ENCODE measurements around the gene MACC1. TPM values are rescaled to one million over a fixed set of nuclear protein-coding genes. Genes with fewer than 3 reads are reported as not detected.
"Not testable (repeated sequence)": the region's sequence is repeated elsewhere in the genome, so short reads cannot be mapped to it uniquely, and the experiment has no call there.

Gene MACC1
- total RNA-seq, 1 experiment from 2014 or later, result 0.21 TPM

GRCh38 chr7:20153567-20153966, 63.6 kb downstream of the MACC1 start:
- no peaks in the 10 kb centered on the region; the same call in 1 of the 2 replicates for H3K27me3 ChIP-seq (ENCODE audit: control insufficient read depth, insufficient read depth, low read length)
- H3K36me3 ChIP-seq (replicated peaks; ENCODE audit: control insufficient read depth, insufficient read depth, low read length), result no peaks in the 10 kb centered on the region
- no peak overlapping the region for H3K4me3 ChIP-seq (ENCODE audit: insufficient read depth, low read depth, low read length)
- DNase-seq, result no peak

GRCh38 chr7:20152511-20152910, 64.7 kb downstream of the MACC1 start:
- no peak for DNase-seq
- no peaks in the 10 kb centered on the region for H3K36me3 ChIP-seq (replicated peaks; ENCODE audit: control insufficient read depth, insufficient read depth, low read length)
- H3K4me3 ChIP-seq (ENCODE audit: insufficient read depth, low read depth, low read length), result no peak overlapping the region
- no peaks in the 10 kb centered on the region; the same call in 1 of the 2 replicates for H3K27me3 ChIP-seq (ENCODE audit: control insufficient read depth, insufficient read depth, low read length)

- Histone ChIP-seq H3K4me3 (ENCODE audit: insufficient read depth, low read depth, low read length) (no peak overlapping the region), H3K27me3 (ENCODE audit: control insufficient read depth, insufficient read depth, low read length) (no peaks in the 10 kb centered on the region; the same call in 1 of the 2 replicates), H3K36me3 (replicated peaks; ENCODE audit: control insufficient read depth, insufficient read depth, low read length) (no peaks in the 10 kb centered on the region)
- DNase-seq, result no peak
Observed at GRCh38 chr7:20151708-20152456, 65.3 kb downstream of the MACC1 start.

- no peak overlapping the region for H3K4me3 ChIP-seq (ENCODE audit: insufficient read depth, low read depth, low read length)
- H3K27me3 ChIP-seq (ENCODE audit: control insufficient read depth, insufficient read depth, low read length), result no peaks in the 10 kb centered on the region
- no peaks in the 10 kb centered on the region for H3K36me3 ChIP-seq (replicated peaks; ENCODE audit: control insufficient read depth, insufficient read depth, low read length)
- no peak for DNase-seq
Observed at GRCh38 chr7:20146451-20146850, 70.7 kb downstream of the MACC1 start.

- DNase-seq, result no peak
- Histone ChIP-seq H3K36me3 (replicated peaks; ENCODE audit: control insufficient read depth, insufficient read depth, low read length) (no peaks in the 10 kb centered on the region), H3K27me3 (ENCODE audit: control insufficient read depth, insufficient read depth, low read length) (no peaks in the 10 kb centered on the region), H3K4me3 (ENCODE audit: insufficient read depth, low read depth, low read length) (no peak overlapping the region)
Observed at GRCh38 chr7:20144801-20145200, 72.4 kb downstream of the MACC1 start.

- no peak for DNase-seq
- no peaks in the 10 kb centered on the region for H3K27me3 ChIP-seq (ENCODE audit: control insufficient read depth, insufficient read depth, low read length)
- no peak overlapping the region for H3K4me3 ChIP-seq (ENCODE audit: insufficient read depth, low read depth, low read length)
- H3K36me3 ChIP-seq (replicated peaks; ENCODE audit: control insufficient read depth, insufficient read depth, low read length), result no peaks in the 10 kb centered on the region
Observed at GRCh38 chr7:20141666-20142065, 75.5 kb downstream of the MACC1 start.

GRCh38 chr7:20141002-20141345, 76.2 kb downstream of the MACC1 start:
- Histone ChIP-seq H3K4me3 (ENCODE audit: insufficient read depth, low read depth, low read length) (no peak overlapping the region), H3K36me3 (replicated peaks; ENCODE audit: control insufficient read depth, insufficient read depth, low read length) (no peaks in the 10 kb centered on the region), H3K27me3 (ENCODE audit: control insufficient read depth, insufficient read depth, low read length) (no peaks in the 10 kb centered on the region)
- DNase-seq, result no peak

GRCh38 chr7:20140291-20141001, 76.7 kb downstream of the MACC1 start:
- Histone ChIP-seq H3K27me3 (ENCODE audit: control insufficient read depth, insufficient read depth, low read length) (no peaks in the 10 kb centered on the region), H3K36me3 (replicated peaks; ENCODE audit: control insufficient read depth, insufficient read depth, low read length) (no peaks in the 10 kb centered on the region), H3K4me3 (ENCODE audit: insufficient read depth, low read depth, low read length) (no peak overlapping the region)
- DNase-seq, result no peak

- H3K27me3 ChIP-seq (ENCODE audit: control insufficient read depth, insufficient read depth, low read length), result no peaks in the 10 kb centered on the region
- H3K36me3 ChIP-seq (replicated peaks; ENCODE audit: control insufficient read depth, insufficient read depth, low read length), result no peaks in the 10 kb centered on the region
- no peak for DNase-seq
- H3K4me3 ChIP-seq (ENCODE audit: insufficient read depth, low read depth, low read length), result no peak overlapping the region
Observed at GRCh38 chr7:20136647-20137046, 80.5 kb downstream of the MACC1 start.

- H3K27me3 ChIP-seq (ENCODE audit: control insufficient read depth, insufficient read depth, low read length), result no peaks in the 10 kb centered on the region
- no peaks in the 10 kb centered on the region for H3K36me3 ChIP-seq (replicated peaks; ENCODE audit: control insufficient read depth, insufficient read depth, low read length)
- DNase-seq, result no peak
- H3K4me3 ChIP-seq (ENCODE audit: insufficient read depth, low read depth, low read length), result no peak overlapping the region
Observed at GRCh38 chr7:20133803-20134202, 83.4 kb downstream of the MACC1 start.

- Histone ChIP-seq H3K4me3 (ENCODE audit: insufficient read depth, low read depth, low read length) (no peak overlapping the region), H3K36me3 (replicated peaks; ENCODE audit: control insufficient read depth, insufficient read depth, low read length) (no peaks in the 10 kb centered on the region), H3K27me3 (ENCODE audit: control insufficient read depth, insufficient read depth, low read length) (no peaks in the 10 kb centered on the region)
- no peak for DNase-seq
Observed at GRCh38 chr7:20132585-20132984, 84.6 kb downstream of the MACC1 start.

- Histone ChIP-seq H3K36me3 (replicated peaks; ENCODE audit: control insufficient read depth, insufficient read depth, low read length) (no peaks in the 10 kb centered on the region), H3K4me3 (ENCODE audit: insufficient read depth, low read depth, low read length) (no peak overlapping the region)
- no peak for DNase-seq
Observed at GRCh38 chr7:20131776-20132175, 85.4 kb downstream of the MACC1 start.

GRCh38 chr7:20129920-20130319, 87.3 kb downstream of the MACC1 start:
- H3K36me3 ChIP-seq (replicated peaks; ENCODE audit: control insufficient read depth, insufficient read depth, low read length), result no peaks in the 10 kb centered on the region
- no peak overlapping the region for H3K4me3 ChIP-seq (ENCODE audit: insufficient read depth, low read depth, low read length)
- no peak for DNase-seq
- no peaks in the 10 kb centered on the region for H3K27me3 ChIP-seq (ENCODE audit: control insufficient read depth, insufficient read depth, low read length)

More at GRCh38 chr7:20131776-20132175, 85.4 kb downstream of the MACC1 start:
- H3K27me3 ChIP-seq (ENCODE audit: control insufficient read depth, insufficient read depth, low read length), result no peaks in the 10 kb centered on the region

- Histone ChIP-seq H3K4me3 (ENCODE audit: insufficient read depth, low read depth, low read length) (no peak overlapping the region), H3K36me3 (replicated peaks; ENCODE audit: control insufficient read depth, insufficient read depth, low read length) (peaks cover under 1% of the 10 kb centered on the region; the same call in 1 of the 2 replicates), H3K27me3 (ENCODE audit: control insufficient read depth, insufficient read depth, low read length) (no peaks in the 10 kb centered on the region)
- no peak for DNase-seq
Observed at GRCh38 chr7:20128001-20128400, 89.2 kb downstream of the MACC1 start.

GRCh38 chr7:20126060-20126459, 91.1 kb downstream of the MACC1 start:
- not testable (repeated sequence) for H3K4me3 ChIP-seq (ENCODE audit: insufficient read depth, low read depth, low read length); H3K27me3 ChIP-seq (ENCODE audit: control insufficient read depth, insufficient read depth, low read length); DNase-seq; H3K36me3 ChIP-seq (replicated peaks; ENCODE audit: control insufficient read depth, insufficient read depth, low read length)

Data from H7 (cell line).